Activated CD8-positive, alpha-beta T cell treated with anti-CD3 and anti-CD28 coated beads, Interleukin-2, amount 10 ng/mL, durations not matched to agents 7 days and 5 days (primary cell): Measurements from ENCODE around the gene COL24A1. TPM values are rescaled to one million over a fixed set of nuclear protein-coding genes. Genes with fewer than 3 reads are reported as not detected.
"Not testable (repeated sequence)": the region's sequence is repeated elsewhere in the genome, so short reads cannot be mapped to it uniquely, and the experiment has no call there.

ENCODE experiments used
- ATAC-seq: fragments of 150-1000 bp; cut with Tn5 transposase; one replicate; pipeline ENCODE4 v1.10.0; 2021; ENCODE audit warnings: moderate library complexity
- CTCF ChIA-PET: fragments of 350-600 bp; sonication (Branson Sonifier 250); formaldehyde crosslinking; loops from one replicate; lab custom pipeline; 2021; ENCODE audit warnings: antibody characterized with exemption; lab: Charles Lee
- POLR2A ChIA-PET: fragments of 350-600 bp; sonication (Branson Sonifier 250); formaldehyde crosslinking; loops from one replicate; lab custom pipeline; 2021; ENCODE audit warnings: antibody characterized with exemption; lab: Charles Lee
- DNase-seq: peaks from one replicate; pipeline ENCODE4 v3.0.0-alpha.2; 2020
- H3K27ac Mint-ChIP-seq: one replicate; pipeline ENCODE4 v1.8.0; 2021; ENCODE audit warnings: mild to moderate bottlenecking, mixed read lengths
- H3K27me3 Mint-ChIP-seq: one replicate; pipeline ENCODE4 v1.8.0; 2021; ENCODE audit warnings: low read depth, mixed read lengths
- H3K36me3 Mint-ChIP-seq: one replicate; pipeline ENCODE4 v1.8.0; 2021; ENCODE audit warnings: low read depth, mixed read lengths
- H3K4me1 Mint-ChIP-seq: one replicate; pipeline ENCODE4 v1.8.0; 2021; ENCODE audit warnings: low read depth, mixed read lengths
- H3K4me3 Mint-ChIP-seq: one replicate; pipeline ENCODE4 v1.8.0; 2021; ENCODE audit warnings: mild to moderate bottlenecking, mixed read lengths
- H3K9me3 Mint-ChIP-seq: one replicate; pipeline ENCODE4 v1.8.0; 2022; ENCODE audit warnings: mixed read lengths; ENCODE audit not compliant: insufficient read depth
- total RNA-seq, 2 experiments: library from RNA; stranded (reverse); gene quantifications; one replicate each; pipeline ENCODE4 v1.2.3, GENCODE V29; 2021

Gene COL24A1
- total RNA-seq, 2 experiments from 2014 or later = not detected

DNA sequence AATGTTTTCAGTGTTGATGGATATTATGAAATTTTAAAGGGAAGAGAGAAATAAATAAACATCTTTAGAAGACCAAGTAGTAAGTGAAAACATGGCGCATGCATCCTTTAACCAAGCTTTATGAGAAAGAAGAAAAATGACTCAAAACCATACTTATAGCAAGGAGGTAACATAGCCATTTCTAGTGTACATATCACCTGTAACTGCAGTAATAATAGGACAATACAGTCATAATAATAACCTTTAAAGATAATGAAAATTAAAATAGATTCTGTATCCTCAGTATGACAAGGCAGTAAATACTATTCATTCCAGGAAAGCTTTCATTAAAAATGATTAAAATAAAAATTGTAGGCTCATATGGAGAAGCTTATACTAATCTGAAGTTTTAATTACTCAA is 141.2 kb downstream of the COL24A1 start:
- H3K4me1 Mint-ChIP-seq = no peaks in the 10 kb centered on the region
- no peaks in the 10 kb centered on the region for H3K9me3 Mint-ChIP-seq
- H3K4me3 Mint-ChIP-seq = no peak overlapping the region
- DNase-seq = no peak
- ChIA-PET CTCF (no interaction called here), POLR2A (no interaction called here)
- no peak for ATAC-seq
- H3K36me3 Mint-ChIP-seq = no peaks in the 10 kb centered on the region
- no peak overlapping the region for H3K27ac Mint-ChIP-seq
- H3K27me3 Mint-ChIP-seq = peaks cover 2% of the 10 kb centered on the region

DNA sequence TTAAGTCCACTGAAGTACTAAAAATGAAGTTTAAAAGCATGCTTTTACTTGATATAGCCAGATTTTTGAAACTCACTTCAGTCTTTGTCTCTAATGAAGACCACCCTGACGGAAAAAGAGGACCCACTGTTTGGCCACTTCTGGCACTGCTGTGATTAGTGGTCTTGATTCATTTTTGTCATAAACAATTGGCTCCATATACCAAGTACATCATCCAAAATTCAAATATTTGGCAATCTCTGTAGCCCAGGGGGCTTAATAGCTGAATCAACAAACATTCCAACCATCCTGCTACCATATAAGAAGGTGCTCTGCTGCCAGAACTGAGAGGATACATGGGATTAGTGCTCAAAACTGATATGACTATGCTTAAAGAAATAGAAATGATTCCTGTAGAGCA is 156.0 kb downstream of the COL24A1 start:
- H3K4me3 Mint-ChIP-seq = no peak overlapping the region
- H3K4me1 Mint-ChIP-seq = no peaks in the 10 kb centered on the region
- H3K27ac Mint-ChIP-seq = no peak overlapping the region
- ChIA-PET CTCF (interaction anchor here (1.1 kb wide), 1 partner anchor 18 kb away, joined by 4 read pairs; no protein-coding TSS in a partner anchor), POLR2A (no interaction called here)
- H3K27me3 Mint-ChIP-seq = no peaks in the 10 kb centered on the region
- DNase-seq (no peak), ATAC-seq (no peak)
- no peaks in the 10 kb centered on the region for H3K9me3 Mint-ChIP-seq
- H3K36me3 Mint-ChIP-seq = no peaks in the 10 kb centered on the region

DNA sequence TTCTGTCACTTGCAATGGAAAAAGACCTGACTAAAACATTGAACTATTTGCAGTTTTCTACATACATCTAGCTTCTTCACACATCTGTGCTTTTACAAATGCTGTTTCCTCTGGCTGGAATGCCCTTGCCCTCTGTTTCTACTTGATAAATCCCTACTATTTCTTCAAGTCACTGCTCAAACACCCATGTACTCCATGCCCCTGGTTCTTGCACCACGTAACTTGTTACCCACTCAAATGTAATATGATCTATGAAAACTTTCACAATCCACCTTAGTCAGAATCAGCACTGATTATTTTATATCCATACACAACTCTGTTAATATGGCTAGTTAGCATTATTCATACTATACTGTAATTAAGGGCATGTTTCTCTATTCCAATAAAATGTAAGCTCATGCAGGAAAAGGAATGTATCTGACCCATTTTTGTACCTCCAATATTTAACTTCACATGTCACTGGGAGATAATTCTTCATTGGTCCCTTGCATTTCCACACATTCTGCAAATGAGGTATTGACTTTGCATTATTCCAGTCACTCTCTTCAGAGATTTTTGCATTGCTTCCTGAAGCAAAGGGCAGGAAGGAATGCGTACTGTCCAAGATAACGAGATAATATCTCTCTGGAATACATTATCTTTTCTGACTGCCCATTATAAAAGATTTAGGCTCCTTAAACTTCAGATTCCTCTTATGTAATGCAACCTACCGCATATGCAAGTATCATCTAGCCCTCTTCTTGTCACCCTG is 158.3 kb downstream of the COL24A1 start:
- DNase-seq (no peak), ATAC-seq (no peak)
- no peak overlapping the region for H3K27ac Mint-ChIP-seq
- no peaks in the 10 kb centered on the region for H3K4me1 Mint-ChIP-seq
- no peaks in the 10 kb centered on the region for H3K36me3 Mint-ChIP-seq
- H3K27me3 Mint-ChIP-seq = no peaks in the 10 kb centered on the region
- H3K4me3 Mint-ChIP-seq = no peak overlapping the region
- H3K9me3 Mint-ChIP-seq = no peaks in the 10 kb centered on the region
- ChIA-PET POLR2A (no interaction called here), CTCF (no interaction called here)

DNA sequence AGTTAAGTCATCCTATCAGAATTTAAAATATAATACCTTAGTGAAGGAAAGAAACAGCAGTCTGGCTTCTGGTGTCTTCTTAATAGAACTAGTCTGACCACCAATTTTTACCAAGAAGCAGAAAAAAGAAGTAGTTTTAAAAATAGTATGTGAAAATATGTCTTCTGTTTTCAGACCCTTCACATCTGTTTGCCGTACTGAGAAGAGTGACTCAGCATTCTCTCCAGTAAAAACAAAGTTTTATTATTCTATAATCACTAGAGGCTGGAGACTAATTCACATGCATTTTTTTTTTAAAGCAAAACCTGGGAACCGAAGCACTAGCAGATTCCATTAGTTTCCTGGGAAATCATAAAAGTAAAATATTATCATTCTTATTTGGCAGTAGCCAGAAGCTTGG is 163.8 kb downstream of the COL24A1 start:
- Mint-ChIP-seq H3K27me3 (no peaks in the 10 kb centered on the region), H3K4me1 (no peaks in the 10 kb centered on the region), H3K9me3 (no peaks in the 10 kb centered on the region), H3K36me3 (no peaks in the 10 kb centered on the region), H3K27ac (no peak overlapping the region), H3K4me3 (no peak overlapping the region)
- ChIA-PET CTCF (no interaction called here), POLR2A (no interaction called here)
- ATAC-seq (no peak), DNase-seq (no peak)

DNA sequence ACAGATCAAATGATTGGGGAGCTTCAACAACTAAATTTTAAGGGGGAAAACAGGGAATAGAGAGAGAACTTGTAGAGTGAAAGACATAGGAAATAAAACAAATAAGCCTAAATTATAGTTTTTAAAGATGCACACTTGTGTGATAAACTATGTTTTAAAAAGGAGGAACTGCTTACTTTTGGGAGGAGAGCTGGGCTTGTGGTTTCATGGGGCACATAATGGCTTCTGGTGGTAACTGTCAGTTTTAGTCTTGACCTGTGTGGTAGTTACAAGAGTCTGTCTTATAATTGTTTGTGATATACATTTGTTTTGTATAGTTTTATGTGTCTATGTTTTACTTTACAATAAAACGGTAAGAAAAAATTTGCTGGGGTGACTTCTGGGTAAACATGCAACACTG is 165.3 kb downstream of the COL24A1 start:
- Mint-ChIP-seq H3K27ac (no peak overlapping the region), H3K27me3 (no peaks in the 10 kb centered on the region), H3K36me3 (no peaks in the 10 kb centered on the region), H3K4me1 (no peaks in the 10 kb centered on the region), H3K4me3 (no peak overlapping the region), H3K9me3 (no peaks in the 10 kb centered on the region)
- ATAC-seq = no peak
- DNase-seq = no peak
- ChIA-PET POLR2A (no interaction called here), CTCF (no interaction called here)

DNA sequence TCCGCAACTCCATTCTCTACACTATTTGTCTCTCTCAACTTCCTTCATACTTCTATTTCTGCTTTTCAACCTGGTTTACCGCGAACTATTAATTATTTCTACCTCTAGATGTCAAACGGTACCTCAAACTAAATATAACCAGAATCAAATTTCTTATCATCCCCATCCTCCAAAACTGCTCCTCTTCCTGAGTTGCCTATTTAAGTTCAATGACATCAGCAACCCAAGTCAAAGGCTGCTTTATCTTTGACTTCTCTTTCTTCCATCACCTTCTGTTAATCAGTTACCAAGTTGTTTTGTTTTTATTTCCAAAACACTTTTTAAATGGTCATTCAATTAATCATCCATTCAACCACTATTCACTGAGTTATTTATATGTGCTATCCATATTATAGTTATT is 171.9 kb downstream of the COL24A1 start:
- Mint-ChIP-seq H3K9me3 (no peaks in the 10 kb centered on the region), H3K36me3 (no peaks in the 10 kb centered on the region), H3K4me1 (no peaks in the 10 kb centered on the region), H3K27ac (no peak overlapping the region), H3K4me3 (no peak overlapping the region), H3K27me3 (no peaks in the 10 kb centered on the region)
- ChIA-PET CTCF (no interaction called here), POLR2A (no interaction called here)
- DNase-seq (no peak), ATAC-seq (no peak)

DNA sequence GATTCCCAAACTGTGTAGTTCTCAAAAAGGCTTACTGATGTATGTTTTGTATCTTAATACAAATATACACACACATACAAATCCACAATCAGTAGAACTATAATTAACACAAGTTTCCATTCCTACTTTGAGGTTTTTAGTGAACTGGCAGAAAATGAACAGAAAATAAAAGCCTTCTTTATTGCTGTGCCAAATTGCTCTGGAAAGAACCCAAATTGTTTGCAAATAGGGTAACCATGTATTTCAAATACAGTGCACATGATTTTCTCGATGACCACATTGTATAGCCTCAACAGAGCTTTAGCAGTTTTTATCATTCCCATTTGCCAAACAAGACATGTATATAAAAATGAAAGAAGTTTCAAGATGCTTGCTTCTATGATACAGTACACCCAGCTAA is 173.3 kb downstream of the COL24A1 start:
- CTCF ChIA-PET = no interaction called here
- H3K9me3 Mint-ChIP-seq = no peaks in the 10 kb centered on the region
- ATAC-seq = no peak
- H3K27me3 Mint-ChIP-seq = no peaks in the 10 kb centered on the region
- H3K4me1 Mint-ChIP-seq = no peaks in the 10 kb centered on the region
- POLR2A ChIA-PET = no interaction called here
- no peak overlapping the region for H3K27ac Mint-ChIP-seq
- no peak for DNase-seq
- no peaks in the 10 kb centered on the region for H3K36me3 Mint-ChIP-seq
- H3K4me3 Mint-ChIP-seq = no peak overlapping the region

DNA sequence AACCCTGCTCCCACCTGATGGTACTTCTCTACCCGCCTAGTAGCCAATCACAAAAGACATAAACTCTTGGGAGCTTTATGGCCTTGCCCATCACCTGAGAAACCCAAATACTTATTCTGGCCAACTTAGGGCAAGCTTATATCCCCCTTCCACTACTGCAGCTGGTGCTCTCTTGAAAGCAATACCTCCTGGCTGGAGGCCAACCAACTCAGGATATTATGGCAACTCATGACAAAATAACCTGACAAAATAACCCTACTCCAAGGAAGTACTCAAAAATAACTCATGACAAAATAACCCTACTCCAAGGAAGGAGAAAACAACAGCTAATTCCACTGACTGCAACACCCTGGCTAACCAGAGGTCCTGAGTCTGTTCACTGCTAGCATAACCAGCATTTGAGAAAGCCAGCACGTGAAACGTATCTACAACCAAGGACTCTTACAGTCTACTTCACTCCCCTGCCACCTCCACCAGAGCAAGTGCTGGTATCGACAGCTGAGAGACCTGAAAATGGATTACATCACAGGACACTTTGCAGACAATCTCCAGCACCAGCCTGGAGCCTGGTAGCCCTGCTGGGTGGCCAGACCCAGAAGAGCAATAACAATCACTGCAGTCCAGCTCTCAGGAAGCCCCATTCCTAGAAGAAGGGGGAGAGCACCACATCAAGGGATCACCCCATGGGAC is 179.9 kb downstream of the COL24A1 start:
- Mint-ChIP-seq H3K9me3 (no peaks in the 10 kb centered on the region), H3K27ac (no peak overlapping the region), H3K27me3 (no peaks in the 10 kb centered on the region), H3K4me1 (no peaks in the 10 kb centered on the region), H3K4me3 (no peak overlapping the region), H3K36me3 (no peaks in the 10 kb centered on the region)
- ATAC-seq (no peak), DNase-seq (no peak)
- CTCF ChIA-PET = interaction anchor here (0.6 kb wide), 1 partner anchor 189 kb away, joined by 3 read pairs; no protein-coding TSS in a partner anchor
- POLR2A ChIA-PET = no interaction called here

DNA sequence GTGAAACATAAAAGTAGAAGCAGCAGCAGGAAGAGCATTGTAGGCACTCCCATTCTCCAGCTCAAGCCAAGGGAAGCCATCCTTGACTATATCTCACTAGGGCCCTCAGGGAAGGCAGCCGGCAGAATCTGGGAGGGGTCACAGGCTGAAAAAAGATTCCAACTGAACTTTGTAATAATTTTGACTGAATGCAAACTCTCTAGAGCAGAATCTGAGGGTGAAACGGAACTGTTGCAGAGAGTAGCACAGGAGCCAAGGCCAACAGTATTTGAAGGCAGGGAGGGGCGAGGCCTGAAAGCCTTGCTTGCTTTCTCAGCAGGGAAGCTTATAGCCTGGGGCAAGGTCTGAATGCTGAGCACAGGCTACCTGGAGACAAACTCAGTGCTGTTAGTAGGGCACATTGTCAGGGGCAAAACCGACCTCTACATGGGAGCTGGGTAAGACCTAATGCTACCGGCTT is 180.6 kb downstream of the COL24A1 start:
- DNase-seq (no peak), ATAC-seq (no peak)
- Mint-ChIP-seq H3K36me3 (no peaks in the 10 kb centered on the region), H3K9me3 (no peaks in the 10 kb centered on the region), H3K4me1 (no peaks in the 10 kb centered on the region), H3K4me3 (no peak overlapping the region), H3K27ac (no peak overlapping the region), H3K27me3 (no peaks in the 10 kb centered on the region)
- ChIA-PET CTCF (no interaction called here), POLR2A (no interaction called here)

DNA sequence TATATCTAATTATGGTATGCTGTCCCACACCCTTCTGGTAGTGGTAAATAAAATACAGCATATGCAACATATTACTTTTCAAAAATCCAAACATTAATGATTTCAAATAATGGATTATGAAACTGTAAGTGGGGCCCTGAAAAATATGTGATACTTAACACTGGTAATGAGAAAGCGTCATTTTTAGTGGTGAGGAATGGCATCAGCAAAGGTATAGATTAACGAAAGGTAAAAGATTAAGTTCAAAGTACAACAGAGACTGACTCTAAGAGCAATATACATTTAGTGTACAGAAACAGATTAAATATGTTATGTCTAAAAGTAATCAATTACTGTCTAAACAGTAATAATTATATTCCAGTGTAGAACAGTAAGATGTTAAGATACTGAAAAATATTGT is 194.1 kb downstream of the COL24A1 start:
- ATAC-seq (no peak), DNase-seq (no peak)
- Mint-ChIP-seq H3K27me3 (no peaks in the 10 kb centered on the region), H3K9me3 (no peaks in the 10 kb centered on the region), H3K27ac (no peak overlapping the region), H3K4me3 (no peak overlapping the region), H3K4me1 (no peaks in the 10 kb centered on the region), H3K36me3 (no peaks in the 10 kb centered on the region)
- ChIA-PET POLR2A (no interaction called here), CTCF (no interaction called here)

DNA sequence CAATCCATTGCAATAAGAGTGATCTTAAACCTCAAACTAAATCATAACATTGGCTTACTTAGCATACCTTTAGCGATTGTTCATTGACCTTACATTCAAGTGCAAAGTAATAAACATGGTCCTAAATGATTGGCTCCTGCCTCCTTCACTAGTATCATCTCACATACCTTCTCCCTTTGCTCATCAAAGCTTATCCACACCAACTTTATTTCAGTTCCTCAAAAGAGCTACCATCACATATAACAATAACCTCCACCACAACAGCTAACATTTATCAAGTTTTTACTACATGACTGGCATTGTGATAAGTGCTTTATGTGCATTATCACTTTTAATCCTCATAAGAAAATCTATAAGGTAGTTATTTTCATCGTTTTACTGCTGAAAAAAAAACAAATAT is 198.8 kb downstream of the COL24A1 start:
- Mint-ChIP-seq H3K9me3 (no peaks in the 10 kb centered on the region), H3K27me3 (no peaks in the 10 kb centered on the region), H3K27ac (no peak overlapping the region), H3K4me1 (no peaks in the 10 kb centered on the region), H3K36me3 (no peaks in the 10 kb centered on the region), H3K4me3 (no peak overlapping the region)
- CTCF ChIA-PET = no interaction called here
- POLR2A ChIA-PET = no interaction called here
- no peak for ATAC-seq
- DNase-seq = no peak

DNA sequence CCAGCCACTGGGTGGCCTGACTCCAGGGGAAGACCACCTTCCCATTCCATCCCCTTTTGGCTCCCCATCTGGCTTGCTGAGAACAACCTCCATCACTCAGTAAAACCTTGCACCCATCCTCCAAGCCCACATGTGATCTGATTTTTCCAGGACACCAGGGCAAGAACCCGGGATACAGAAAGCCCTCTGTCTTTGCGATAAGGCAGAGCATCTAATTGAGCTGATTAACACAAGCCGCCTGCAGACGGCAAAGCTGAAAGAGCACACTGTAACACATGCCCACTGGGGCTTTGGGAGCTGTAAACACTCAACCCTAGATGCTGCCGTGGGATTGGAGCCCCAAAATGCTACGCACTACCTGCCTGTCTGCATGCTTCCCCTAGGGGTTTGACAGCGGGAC is 201.4 kb downstream of the COL24A1 start:
- CTCF ChIA-PET, H3K27ac Mint-ChIP-seq: not testable (repeated sequence)

More for the DNA sequence above, 201.4 kb downstream of the COL24A1 start:
- DNase-seq, POLR2A ChIA-PET, H3K4me3 Mint-ChIP-seq, ATAC-seq, H3K36me3 Mint-ChIP-seq, H3K9me3 Mint-ChIP-seq, H3K27me3 Mint-ChIP-seq, H3K4me1 Mint-ChIP-seq: not testable (repeated sequence)
